ENCODE data around the gene CYGB. TPM values are rescaled to one million over a fixed set of nuclear protein-coding genes. Genes with fewer than 3 reads are reported as not detected.
A peak's percentile ranks its signal among the peaks of the same experiment; 100 is the strongest.

Gene CYGB
- total and polyA plus RNA-seq, 10 of the 15 experiments (the other 5 are each of a cell fraction or from before 2014, with no cell fraction given) = 0.34 TPM; not detected in 9

- TF ChIP-seq KDM1A (IDR thresholded peaks at IDR 0.05; ENCODE audit: borderline replicate concordance) = no peak
- no peak for TF ChIP-seq E4F1 (IDR thresholded peaks at IDR 0.05; ENCODE audit: borderline replicate concordance, partially characterized antibody)
- 0 out of 2 replicates have a peak, but pooled peaks have one; percentile 10 for TF ChIP-seq TCF12 (IDR thresholded peaks at IDR 0.05; ENCODE audit: low read depth, low read length)
- peak; percentile 51; the same call in 1 of the 2 replicates for TF ChIP-seq POLR2AphosphoS5 (IDR thresholded peaks at IDR 0.05; ENCODE audit: low read length)
- peak; percentile 49; the same call in 1 of the 2 replicates for TF ChIP-seq LARP7 (IDR thresholded peaks at IDR 0.05)
- TF ChIP-seq CEBPZ (IDR thresholded peaks at IDR 0.05; ENCODE audit: low read depth, low read length) = no peak
- no peak for TF ChIP-seq RUNX3 (IDR thresholded peaks at IDR 0.05; ENCODE audit: low read length)
- TF ChIP-seq SUZ12 (IDR thresholded peaks at IDR 0.05; ENCODE audit: unreplicated experiment) = no peak
- TF ChIP-seq ZBTB33 (IDR thresholded peaks at IDR 0.05) = no peak
- no peak for TF ChIP-seq SMARCA5 (IDR thresholded peaks at IDR 0.05)
- no peak for TF ChIP-seq ESRRA (IDR thresholded peaks at IDR 0.05; ENCODE audit: low read length)
- TF ChIP-seq CREM (IDR thresholded peaks at IDR 0.05; ENCODE audit: low read depth) = 0 out of 2 replicates have a peak, but pooled peaks have one; percentile 1
- TF ChIP-seq RELB (IDR thresholded peaks at IDR 0.05; ENCODE audit: low read depth) = peak; percentile 54
- TF ChIP-seq E2F4 (IDR thresholded peaks at IDR 0.05; ENCODE audit: low read depth, low read length) = no peak
- no peak for TF ChIP-seq USF1 (IDR thresholded peaks at IDR 0.05; ENCODE audit: borderline replicate concordance, extremely low read length, insufficient read depth, low read depth, low read length)
- TF ChIP-seq ASH2L (IDR thresholded peaks at IDR 0.05; ENCODE audit: borderline replicate concordance, low read depth) = no peak
- no peak for TF ChIP-seq SMC3 (IDR thresholded peaks at IDR 0.05; ENCODE audit: borderline replicate concordance, low read length)
Measured at GRCh38 chr17:76497979-76498875, 39.3 kb downstream of the CYGB start (continued).
